ENCODE data around the gene CCT3.

Gene CCT3

DNA sequence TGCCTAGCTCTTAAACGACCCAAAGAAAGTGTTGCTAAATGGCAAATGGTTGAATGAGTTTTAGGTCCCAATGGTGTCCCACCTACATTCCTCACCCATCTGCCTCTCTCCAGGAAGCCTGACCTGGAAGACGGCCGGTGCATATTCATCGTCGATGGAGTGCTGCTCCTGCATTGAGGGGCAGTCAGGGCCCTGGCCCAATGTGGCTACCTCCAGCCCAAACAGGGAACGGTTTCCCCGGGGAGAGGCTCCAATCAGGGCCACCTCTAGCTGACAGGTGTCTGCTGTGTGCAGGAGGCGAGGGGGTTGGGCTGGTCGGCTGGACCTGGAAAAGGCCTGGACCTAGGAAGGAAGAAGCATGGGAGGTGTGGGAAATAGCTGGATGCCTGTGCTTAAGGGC lies 44.2 kb downstream of the CCT3 start:
- H3K4me3 ChIP-seq (ENCODE audit: low read depth, low read length), result no peak overlapping the region
- TF ChIP-seq, protein P1, sequence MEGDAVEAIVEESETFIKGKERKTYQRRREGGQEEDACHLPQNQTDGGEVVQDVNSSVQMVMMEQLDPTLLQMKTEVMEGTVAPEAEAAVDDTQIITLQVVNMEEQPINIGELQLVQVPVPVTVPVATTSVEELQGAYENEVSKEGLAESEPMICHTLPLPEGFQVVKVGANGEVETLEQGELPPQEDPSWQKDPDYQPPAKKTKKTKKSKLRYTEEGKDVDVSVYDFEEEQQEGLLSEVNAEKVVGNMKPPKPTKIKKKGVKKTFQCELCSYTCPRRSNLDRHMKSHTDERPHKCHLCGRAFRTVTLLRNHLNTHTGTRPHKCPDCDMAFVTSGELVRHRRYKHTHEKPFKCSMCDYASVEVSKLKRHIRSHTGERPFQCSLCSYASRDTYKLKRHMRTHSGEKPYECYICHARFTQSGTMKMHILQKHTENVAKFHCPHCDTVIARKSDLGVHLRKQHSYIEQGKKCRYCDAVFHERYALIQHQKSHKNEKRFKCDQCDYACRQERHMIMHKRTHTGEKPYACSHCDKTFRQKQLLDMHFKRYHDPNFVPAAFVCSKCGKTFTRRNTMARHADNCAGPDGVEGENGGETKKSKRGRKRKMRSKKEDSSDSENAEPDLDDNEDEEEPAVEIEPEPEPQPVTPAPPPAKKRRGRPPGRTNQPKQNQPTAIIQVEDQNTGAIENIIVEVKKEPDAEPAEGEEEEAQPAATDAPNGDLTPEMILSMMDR (IDR thresholded peaks at IDR 0.05; ENCODE audit: low read depth, low read length), result no peak

DNA sequence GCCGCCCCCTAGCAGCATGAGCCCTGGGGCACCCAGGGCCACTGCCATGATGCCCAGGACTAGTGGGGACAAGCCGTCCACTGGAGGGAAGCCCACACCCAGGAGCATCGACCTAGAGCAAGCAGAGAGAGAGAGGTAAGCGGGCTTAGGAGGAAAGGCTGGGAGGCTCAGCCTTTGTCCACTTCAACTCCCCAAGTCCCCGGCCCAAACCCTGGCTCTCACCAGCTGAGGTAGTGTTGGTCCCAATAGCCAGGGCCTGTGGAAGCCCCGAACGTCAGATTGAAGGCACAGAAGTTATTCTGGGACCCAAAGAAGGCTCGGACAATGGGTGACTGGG lies 45.0 kb downstream of the CCT3 start:
- no peak overlapping the region for H3K4me3 ChIP-seq (ENCODE audit: low read depth, low read length)
- TF ChIP-seq, protein P1 (IDR thresholded peaks at IDR 0.05; ENCODE audit: low read depth, low read length), result no peak

DNA sequence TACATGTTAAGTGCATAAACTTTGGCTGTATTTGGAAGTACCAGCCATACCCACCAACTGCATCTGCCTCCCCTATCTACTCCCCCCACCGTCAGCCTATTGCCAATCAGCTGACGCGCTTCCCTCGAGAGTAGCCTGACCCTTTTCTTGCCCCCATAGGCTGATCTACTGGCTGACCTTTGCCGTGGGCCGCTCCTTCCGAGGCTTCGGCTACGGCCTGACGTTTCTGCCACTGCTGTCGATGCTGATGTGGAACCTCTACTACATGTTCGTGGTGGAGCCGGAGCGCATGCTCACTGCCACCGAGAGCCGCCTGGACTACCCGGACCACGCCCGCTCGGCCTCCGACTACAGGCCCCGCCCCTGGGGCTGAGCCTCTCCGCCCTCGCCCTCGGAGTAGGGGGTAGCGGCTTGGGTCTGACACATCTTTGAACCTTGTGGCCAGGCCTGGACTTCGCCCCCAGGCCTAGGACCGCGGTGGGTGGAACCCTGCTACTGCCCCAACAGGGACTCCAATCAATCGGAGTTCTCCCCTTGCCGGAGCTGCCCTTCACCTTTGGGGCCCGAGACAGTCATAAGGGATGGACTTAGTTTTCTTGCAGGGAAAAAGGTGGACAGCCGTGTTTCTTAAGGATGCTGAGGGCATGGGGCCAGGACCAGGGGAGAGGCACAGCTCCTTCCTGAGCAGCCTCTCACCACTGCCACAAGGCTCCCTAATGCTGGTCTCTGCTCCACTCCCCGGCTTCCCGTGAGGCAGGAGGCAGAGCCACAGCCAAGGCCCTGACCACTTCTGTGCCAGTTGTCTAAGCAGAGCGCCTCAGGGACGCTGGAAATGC lies 46.6 kb downstream of the CCT3 start:
- peak overlapping the region; percentile 52 for H3K4me3 ChIP-seq (ENCODE audit: low read depth, low read length)
- TF ChIP-seq, protein P1 (IDR thresholded peaks at IDR 0.05; ENCODE audit: low read depth, low read length), result no peak

DNA sequence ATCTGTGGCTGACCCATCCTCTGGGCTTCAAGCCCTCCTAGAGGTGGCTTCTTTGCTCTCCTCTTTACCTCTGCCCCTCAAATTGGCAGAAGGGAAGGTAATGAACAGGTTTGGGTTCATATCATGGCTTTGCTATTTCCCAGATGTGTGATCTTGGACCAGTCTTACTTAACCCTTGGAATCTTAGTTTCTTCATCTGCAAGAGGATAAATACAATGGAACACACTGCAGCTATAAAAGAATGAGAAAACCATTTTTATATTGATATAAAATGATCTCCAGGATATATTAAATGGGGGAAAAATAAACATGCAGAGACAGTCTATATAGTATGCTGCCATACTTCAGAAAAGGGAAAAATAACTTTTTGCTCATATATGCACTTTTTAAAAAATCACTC lies 48.2 kb downstream of the CCT3 start:
- TF ChIP-seq, protein P1 (IDR thresholded peaks at IDR 0.05; ENCODE audit: low read depth, low read length), result no peak

DNA sequence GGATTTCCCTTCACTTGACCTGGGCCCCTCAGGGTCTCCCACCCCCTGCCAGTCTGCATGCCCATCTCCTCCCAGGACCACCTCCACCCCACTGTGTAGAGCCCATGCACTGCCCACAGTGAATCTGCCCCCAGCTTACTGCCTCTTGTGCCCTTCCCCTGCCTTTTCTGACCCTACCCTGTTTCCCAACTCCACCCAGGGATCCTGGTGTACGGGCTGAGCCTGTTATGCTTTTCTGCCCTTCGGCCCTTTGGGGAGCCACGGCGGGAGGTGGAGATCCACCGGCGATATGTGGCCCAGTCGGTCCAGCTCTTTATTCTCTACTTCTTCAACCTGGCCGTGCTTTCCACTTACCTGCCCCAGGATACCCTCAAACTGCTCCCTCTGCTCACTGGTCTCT lies 52.0 kb downstream of the CCT3 start:
- TF ChIP-seq, protein P1 (IDR thresholded peaks at IDR 0.05; ENCODE audit: low read depth, low read length), result no peak
- H3K4me3 ChIP-seq (ENCODE audit: low read depth, low read length), result no peak overlapping the region

More for the DNA sequence above, 48.2 kb downstream of the CCT3 start:
- no peak overlapping the region for H3K4me3 ChIP-seq (ENCODE audit: low read depth, low read length)

DNA sequence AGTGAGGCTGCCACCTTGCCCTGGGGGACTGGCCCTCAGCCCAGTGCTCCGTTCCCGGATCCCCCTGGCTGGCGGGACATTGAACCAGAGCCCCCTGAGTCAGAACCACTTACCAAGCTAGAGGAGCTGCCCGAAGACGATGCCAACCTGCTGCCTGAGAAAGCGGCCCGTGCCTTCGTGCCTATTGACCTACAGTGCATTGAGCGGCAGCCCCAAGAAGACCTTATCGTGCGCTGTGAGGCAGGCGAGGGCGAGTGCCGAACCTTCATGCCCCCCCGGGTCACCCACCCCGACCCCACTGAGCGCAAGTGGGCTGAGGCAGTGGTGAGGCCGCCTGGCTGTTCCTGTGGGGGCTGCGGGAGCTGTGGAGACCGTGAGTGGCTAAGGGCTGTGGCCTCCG lies 52.7 kb downstream of the CCT3 start:
- TF ChIP-seq, protein P1 (IDR thresholded peaks at IDR 0.05; ENCODE audit: low read depth, low read length), result no peak
- no peak overlapping the region for H3K4me3 ChIP-seq (ENCODE audit: low read depth, low read length)

DNA sequence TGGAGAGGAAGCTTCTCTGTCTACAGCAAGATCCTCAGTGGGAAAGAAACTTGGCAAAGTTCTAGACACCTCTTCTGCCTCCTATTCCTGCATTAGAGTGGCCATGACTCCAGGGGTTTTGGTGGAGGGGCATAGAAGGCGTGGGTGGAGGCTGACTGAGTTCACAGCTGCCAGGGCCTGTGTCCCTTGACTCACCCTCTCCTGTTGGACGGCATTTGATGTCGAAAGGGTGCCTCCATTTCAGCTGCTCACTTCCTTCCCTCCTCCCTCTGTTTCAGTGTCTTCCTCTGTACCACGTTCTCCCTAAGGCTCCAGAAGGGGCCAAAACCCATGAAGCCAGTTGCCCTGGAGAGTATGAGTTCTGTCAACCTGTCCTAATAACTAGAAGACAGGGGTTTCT lies 53.3 kb downstream of the CCT3 start:
- TF ChIP-seq, protein P1 (IDR thresholded peaks at IDR 0.05; ENCODE audit: low read depth, low read length), result no peak
- H3K4me3 ChIP-seq (ENCODE audit: low read depth, low read length), result no peak overlapping the region

Measured in WI38 (cell line).